H9 (cell line): Measurements from ENCODE around the gene TMEM145. TPM values are rescaled to one million over a fixed set of nuclear protein-coding genes. Genes with fewer than 3 reads are reported as not detected.
A peak's percentile ranks its signal among the peaks of the same experiment; 100 is the strongest.

Experiments
- DNase-seq: peaks from one replicate; pipeline ENCODE4 v3.0.0-alpha.2; 2017
- H2AFZ ChIP-seq: one replicate; pipeline ENCODE4 v1.6.1; 2013; ENCODE audit warnings: mild to moderate bottlenecking, low read length, control low read depth, moderate library complexity
- H2AK5ac ChIP-seq: 2 replicates; pipeline ENCODE4 v1.6.1; 2013; ENCODE audit warnings: low read length, control low read depth, mixed read lengths; ENCODE audit not compliant: insufficient read length
- H2BK120ac ChIP-seq: one replicate; pipeline ENCODE4 v1.6.1; 2013; ENCODE audit warnings: low read depth, mild to moderate bottlenecking, low read length, control low read depth, inconsistent platforms; ENCODE audit not compliant: poor library complexity, severe bottlenecking
- H2BK12ac ChIP-seq: 2 replicates; pipeline ENCODE4 v1.6.1; 2013; ENCODE audit warnings: low read length, control low read depth, mixed read lengths, low read depth; ENCODE audit not compliant: insufficient read length
- H2BK15ac ChIP-seq: 2 replicates; pipeline ENCODE4 v1.6.1; 2013; ENCODE audit warnings: low read depth, low read length, control low read depth
- H2BK20ac ChIP-seq: one replicate; pipeline ENCODE4 v1.6.1; 2013; ENCODE audit warnings: low read depth, mild to moderate bottlenecking, low read length, control low read depth, inconsistent platforms; ENCODE audit not compliant: poor library complexity, severe bottlenecking
- H2BK5ac ChIP-seq: 2 replicates; pipeline ENCODE4 v1.6.1; 2013; ENCODE audit warnings: low read length, control low read depth, mixed read lengths; ENCODE audit not compliant: insufficient read length
- H3K14ac ChIP-seq: 2 replicates; pipeline ENCODE4 v1.6.1; 2013; ENCODE audit warnings: low read length, control low read depth; ENCODE audit not compliant: insufficient read depth
- H3K18ac ChIP-seq: 2 replicates; pipeline ENCODE4 v1.6.1; 2013; ENCODE audit warnings: low read depth, mild to moderate bottlenecking, mixed read lengths, low read length, control low read depth; ENCODE audit not compliant: insufficient read length
- H3K23ac ChIP-seq: 2 replicates; pipeline ENCODE4 v1.6.1; 2013; ENCODE audit warnings: low read length, control low read depth, mixed read lengths, low read depth; ENCODE audit not compliant: insufficient read length
- H3K23me2 ChIP-seq: 2 replicates; pipeline ENCODE4 v1.6.1; 2013; ENCODE audit warnings: low read depth, mild to moderate bottlenecking, mixed read lengths, low read length, control low read depth; ENCODE audit not compliant: insufficient read length, poor library complexity, severe bottlenecking
- H3K27ac ChIP-seq: 2 replicates; pipeline ENCODE4 v1.5.1; 2013; ENCODE audit warnings: low read length, control low read depth, mixed read lengths, low read depth; ENCODE audit not compliant: insufficient read length
- H3K27me3 ChIP-seq: 2 replicates; pipeline ENCODE4 v1.6.1; 2013; ENCODE audit warnings: low read length, control low read depth, inconsistent platforms; ENCODE audit not compliant: insufficient read depth
- H3K4ac ChIP-seq: 2 replicates; pipeline ENCODE4 v1.6.1; 2013; ENCODE audit warnings: low read depth, mild to moderate bottlenecking, control low read depth, inconsistent platforms, low read length, moderate library complexity
- H3K4me1 ChIP-seq: 2 replicates; pipeline ENCODE4 v1.6.1; 2013; ENCODE audit warnings: low read length, control low read depth, inconsistent platforms; ENCODE audit not compliant: insufficient read depth
- H3K4me2 ChIP-seq: 2 replicates; pipeline ENCODE4 v1.6.1; 2013; ENCODE audit warnings: low read length, control low read depth, mixed read lengths; ENCODE audit not compliant: insufficient read length, insufficient read depth
- H3K56ac ChIP-seq: 2 replicates; pipeline ENCODE4 v1.6.1; 2013; ENCODE audit warnings: low read depth, mild to moderate bottlenecking, mixed read lengths, low read length, control low read depth; ENCODE audit not compliant: insufficient read length
- H3K79me1 ChIP-seq: 2 replicates; pipeline ENCODE4 v1.6.1; 2013; ENCODE audit warnings: low read depth, mild to moderate bottlenecking, moderate library complexity, low read length, control low read depth, inconsistent platforms; ENCODE audit not compliant: insufficient read depth, poor library complexity, severe bottlenecking
- H3K79me2 ChIP-seq: 2 replicates; pipeline ENCODE4 v1.6.1; 2013; ENCODE audit warnings: low read length, control low read depth, inconsistent platforms; ENCODE audit not compliant: insufficient read depth
- H3K9ac ChIP-seq: 2 replicates; pipeline ENCODE4 v1.6.1; 2013; ENCODE audit warnings: low read length, control low read depth, mixed read lengths; ENCODE audit not compliant: insufficient read length; ENCODE audit errors: extremely low read depth
- H3K9me3 ChIP-seq: one replicate; pipeline ENCODE4 v1.6.1; 2013; ENCODE audit warnings: low read depth, low read length, inconsistent platforms; ENCODE audit not compliant: control insufficient read depth
- H3T11ph ChIP-seq: one replicate; pipeline ENCODE4 v1.6.1; 2013; ENCODE audit warnings: mild to moderate bottlenecking, low read length, control low read depth, inconsistent platforms
- H4K20me1 ChIP-seq: one replicate; pipeline ENCODE4 v1.6.1; 2013; ENCODE audit not compliant: control insufficient read depth, insufficient read length, insufficient read depth
- H4K5ac ChIP-seq: 2 replicates; pipeline ENCODE4 v1.6.1; 2013; ENCODE audit warnings: low read depth, mild to moderate bottlenecking, mixed read lengths, low read length, control low read depth; ENCODE audit not compliant: insufficient read length
- H4K8ac ChIP-seq: replicated peaks from 2 replicates; pipeline ENCODE4 v1.6.1; 2013; ENCODE audit warnings: low read length, control low read depth, mixed read lengths, low read depth; ENCODE audit not compliant: insufficient read length
- H4K91ac ChIP-seq: 2 replicates; pipeline ENCODE4 v1.6.1; 2013; ENCODE audit warnings: low read depth, mild to moderate bottlenecking, moderate library complexity, mixed read lengths, low read length, control low read depth; ENCODE audit not compliant: insufficient read length
- H3K27ac Mint-ChIP-seq, 3 experiments: 2 replicates in 2 of 3; 3 replicates in 1 of 3; pipeline ENCODE4 v1.8.0; 2020 to 2021; ENCODE audit warnings: mixed read lengths in 3 of 3, mild to moderate bottlenecking in 1 of 3, moderate library complexity in 1 of 3
- H3K27me3 Mint-ChIP-seq: 2 replicates; pipeline ENCODE4 v1.8.0; 2021; ENCODE audit warnings: low read depth, mild to moderate bottlenecking, moderate library complexity, mixed read lengths
- H3K36me3 Mint-ChIP-seq, 3 experiments: 2 replicates in 2 of 3; 3 replicates in 1 of 3; pipeline ENCODE4 v1.8.0; 2020 to 2021; ENCODE audit warnings: low read depth in 3 of 3, mixed read lengths in 3 of 3; ENCODE audit not compliant: insufficient read depth in 1 of 3
- H3K4me1 Mint-ChIP-seq, 2 experiments: 2 replicates each; pipeline ENCODE4 v1.8.0; 2020; ENCODE audit warnings: mixed read lengths in 2 of 2
- H3K4me3 Mint-ChIP-seq, 2 experiments: 2 replicates in 1 of 2; 3 replicates in 1 of 2; pipeline ENCODE4 v1.8.0; 2020 to 2021; ENCODE audit warnings: mild to moderate bottlenecking in 2 of 2, mixed read lengths in 2 of 2, moderate library complexity in 1 of 2
- H3K9me3 Mint-ChIP-seq, 2 experiments: 2 replicates in 1 of 2; 3 replicates in 1 of 2; pipeline ENCODE4 v1.8.0; 2020; ENCODE audit warnings: mild to moderate bottlenecking in 2 of 2, mixed read lengths in 2 of 2, moderate library complexity in 1 of 2
- CTCF ChIP-seq: fragments of 200-600 bp; sonication (generic); conservative IDR thresholded peaks from 3 replicates; pipeline ENCODE4 v1.8.0; 2021; ENCODE audit warnings: antibody characterized with exemption, mild to moderate bottlenecking
- WGBS: extraction: QIAGEN DNeasy Blood & Tissue Kit; methylation state at CpG from one replicate; pipeline ENCODE4 v1.1.7; 2013; ENCODE audit warnings: missing lambda C conversion rate, low lambda C conversion rate, mixed read lengths; ENCODE audit not compliant: insufficient read length; ENCODE audit errors: extremely low coverage; 5-methylcytosine and 5-hydroxymethylcytosine counted together
- total RNA-seq: library from RNA; stranded (reverse); gene quantifications from 2 replicates; pipeline ENCODE4 v1.2.1, GENCODE V29; 2021

The TMEM145 gene
- total RNA-seq, 1 experiment from 2014 or later, result 4.5 TPM

GRCh38 chr19:42303876-42304275 lies 9.2 kb upstream of the TMEM145 start:
- Histone ChIP-seq H3K56ac (no peak overlapping the region), H4K8ac (no peak overlapping the region), H2BK20ac (no peak overlapping the region), H3K27ac (no peak overlapping the region), H2BK15ac (no peak overlapping the region), H3K4me1 (peaks cover 11% of the 10 kb centered on the region; the same call in 1 of the 2 replicates), H3K9ac (no peak overlapping the region), H3K79me2 (no peaks in the 10 kb centered on the region; the same call in 1 of the 2 replicates), H3T11ph (no peak overlapping the region), H4K20me1 (no peaks in the 10 kb centered on the region), H2BK5ac (no peak overlapping the region), H3K14ac (no peak overlapping the region), H3K18ac (no peak overlapping the region), H3K27me3 (no peaks in the 10 kb centered on the region), H3K23me2 (peaks cover 4% of the 10 kb centered on the region), H3K4ac (no peak overlapping the region), H2BK120ac (no peak overlapping the region), H2AK5ac (no peak overlapping the region), H2AFZ (no peak overlapping the region), H3K4me2 (no peak overlapping the region), H4K91ac (no peak overlapping the region), H3K79me1 (peaks cover 3% of the 10 kb centered on the region), H4K5ac (no peak overlapping the region), H3K23ac (no peak overlapping the region), H2BK12ac (no peak overlapping the region), H3K9me3 (no peaks in the 10 kb centered on the region)
- H3K4me3 Mint-ChIP-seq, result peak overlapping the region in 1 of 2 experiments; percentile 93; a peak in 2 of 5 replicates
- TF ChIP-seq CTCF, result no peak
- peaks cover 22 to 24% of the 10 kb centered on the region in 2 experiments for H3K4me1 Mint-ChIP-seq
- peaks cover 15% of the 10 kb centered on the region for H3K27me3 Mint-ChIP-seq
- no peaks in the 10 kb centered on the region for H3K9me3 Mint-ChIP-seq
- H3K27ac Mint-ChIP-seq, result peak overlapping the region in 1 of 3 experiments; percentile 14; a peak in 2 of 7 replicates
- WGBS, result no CpG with 5 or more reads among the region's 8 CpGs
- DNase-seq, result no peak
- H3K36me3 Mint-ChIP-seq, result peaks cover 5 to 13% (median 8%) of the 10 kb centered on the region in 3 experiments; a peak in 6 of 7 replicates
